H7 (cell line): Measurements from ENCODE around the gene GALNTL6. TPM values are rescaled to one million over a fixed set of nuclear protein-coding genes. Genes with fewer than 3 reads are reported as not detected.
A peak's percentile ranks its signal among the peaks of the same experiment; 100 is the strongest.

Experiments
- DNase-seq: peaks from one replicate; pipeline ENCODE4 v3.0.0; 2012
- H3K27me3 ChIP-seq: 2 replicates; pipeline ENCODE4 v1.6.0; 2011; ENCODE audit warnings: mild to moderate bottlenecking, low read length; ENCODE audit not compliant: control insufficient read depth, insufficient read depth
- H3K36me3 ChIP-seq: replicated peaks from 2 replicates; pipeline ENCODE4 v1.5.1; 2011; ENCODE audit warnings: low read length; ENCODE audit not compliant: control insufficient read depth, insufficient read depth
- H3K4me3 ChIP-seq: 2 replicates; pipeline ENCODE4 v1.5.1; 2011; ENCODE audit warnings: low read depth, mild to moderate bottlenecking, control low read depth, low read length, moderate library complexity; ENCODE audit not compliant: insufficient read depth
- total RNA-seq: library from RNA; depleted of rRNA; stranded (reverse); fragments of >200 nt; shearing (Covaris generic); gene quantifications from 2 replicates; pipeline ENCODE4 v1.2.3, GENCODE V29; 2014

The GALNTL6 gene
- total RNA-seq, 1 experiment from 2014 or later: 0.24 TPM

- no peak for DNase-seq
- no peaks in the 10 kb centered on the region for H3K36me3 ChIP-seq
- no peak overlapping the region for H3K4me3 ChIP-seq
- H3K27me3 ChIP-seq: no peaks in the 10 kb centered on the region
These were observed 818.6 kb downstream of the GALNTL6 start for GRCh38 chr4:172631832-172632231.

GRCh38 chr4:172648471-172648870 lies 835.3 kb downstream of the GALNTL6 start:
- no peak for DNase-seq
- Histone ChIP-seq H3K4me3 (no peak overlapping the region), H3K36me3 (no peaks in the 10 kb centered on the region), H3K27me3 (no peaks in the 10 kb centered on the region)

- Histone ChIP-seq H3K27me3 (no peaks in the 10 kb centered on the region), H3K36me3 (no peaks in the 10 kb centered on the region), H3K4me3 (no peak overlapping the region)
- no peak for DNase-seq
These were observed 835.9 kb downstream of the GALNTL6 start for GRCh38 chr4:172649143-172649542.

GRCh38 chr4:172650758-172651530 lies 837.7 kb downstream of the GALNTL6 start:
- DNase-seq: no peak
- Histone ChIP-seq H3K4me3 (no peak overlapping the region), H3K27me3 (no peaks in the 10 kb centered on the region), H3K36me3 (no peaks in the 10 kb centered on the region)

- no peak for DNase-seq
- no peak overlapping the region for H3K4me3 ChIP-seq
- no peaks in the 10 kb centered on the region for H3K36me3 ChIP-seq
- no peaks in the 10 kb centered on the region for H3K27me3 ChIP-seq
These were observed 838.8 kb downstream of the GALNTL6 start for GRCh38 chr4:172651961-172652360.

GRCh38 chr4:172652369-172652768 lies 839.2 kb downstream of the GALNTL6 start:
- Histone ChIP-seq H3K4me3 (no peak overlapping the region), H3K36me3 (no peaks in the 10 kb centered on the region), H3K27me3 (no peaks in the 10 kb centered on the region)
- no peak for DNase-seq

- no peaks in the 10 kb centered on the region for H3K36me3 ChIP-seq
- H3K27me3 ChIP-seq: no peaks in the 10 kb centered on the region
- DNase-seq: no peak
These were observed 840.5 kb downstream of the GALNTL6 start for GRCh38 chr4:172653676-172654075.

GRCh38 chr4:172654457-172654856 lies 841.3 kb downstream of the GALNTL6 start:
- Histone ChIP-seq H3K27me3 (no peaks in the 10 kb centered on the region), H3K36me3 (no peaks in the 10 kb centered on the region), H3K4me3 (no peak overlapping the region)
- no peak for DNase-seq

More at GRCh38 chr4:172653676-172654075, 840.5 kb downstream of the GALNTL6 start:
- H3K4me3 ChIP-seq: no peak overlapping the region

GRCh38 chr4:172656055-172656454 lies 842.9 kb downstream of the GALNTL6 start:
- H3K4me3 ChIP-seq: no peak overlapping the region
- no peaks in the 10 kb centered on the region for H3K27me3 ChIP-seq
- DNase-seq: no peak

GRCh38 chr4:172657081-172657480 lies 843.9 kb downstream of the GALNTL6 start:
- H3K4me3 ChIP-seq: no peak overlapping the region
- no peak for DNase-seq
- H3K27me3 ChIP-seq: no peaks in the 10 kb centered on the region
- H3K36me3 ChIP-seq: no peaks in the 10 kb centered on the region

More at GRCh38 chr4:172656055-172656454, 842.9 kb downstream of the GALNTL6 start:
- H3K36me3 ChIP-seq: no peaks in the 10 kb centered on the region

- Histone ChIP-seq H3K4me3 (no peak overlapping the region), H3K36me3 (no peaks in the 10 kb centered on the region), H3K27me3 (no peaks in the 10 kb centered on the region)
- no peak for DNase-seq
These were observed 847.0 kb downstream of the GALNTL6 start for GRCh38 chr4:172660251-172660650.

GRCh38 chr4:172662113-172662512 lies 848.9 kb downstream of the GALNTL6 start:
- DNase-seq: no peak
- Histone ChIP-seq H3K4me3 (no peak overlapping the region), H3K27me3 (no peaks in the 10 kb centered on the region), H3K36me3 (no peaks in the 10 kb centered on the region)

- Histone ChIP-seq H3K36me3 (no peaks in the 10 kb centered on the region), H3K4me3 (no peak overlapping the region), H3K27me3 (no peaks in the 10 kb centered on the region)
- peak; percentile 13 for DNase-seq
These were observed 853.6 kb downstream of the GALNTL6 start for GRCh38 chr4:172666711-172667368.

- no peaks in the 10 kb centered on the region for H3K36me3 ChIP-seq
- no peak overlapping the region for H3K4me3 ChIP-seq
- DNase-seq: no peak
These were observed 861.6 kb downstream of the GALNTL6 start for GRCh38 chr4:172674811-172675210.

GRCh38 chr4:172675232-172675631 lies 862.0 kb downstream of the GALNTL6 start:
- Histone ChIP-seq H3K4me3 (no peak overlapping the region), H3K27me3 (no peaks in the 10 kb centered on the region), H3K36me3 (no peaks in the 10 kb centered on the region)
- DNase-seq: no peak

More at GRCh38 chr4:172674811-172675210, 861.6 kb downstream of the GALNTL6 start:
- no peaks in the 10 kb centered on the region for H3K27me3 ChIP-seq
